ENCODE results near the gene PCTP.

- no peak for TF ChIP-seq CTCF (IDR thresholded peaks at IDR 0.05)
- TF ChIP-seq POLR2A (IDR thresholded peaks at IDR 0.05): no peak
Measured at GRCh38 chr17:55773671-55774070, 22.8 kb downstream of the PCTP start.
